Raji (cell line): ENCODE measurements around the gene AQP1.

ENCODE experiments used
- POLR2A ChIP-seq: IDR thresholded peaks from 2 replicates; pipeline ENCODE4 v1.6.1; 2011; ENCODE audit warnings: low read depth, low read length, control low read depth; ENCODE audit not compliant: insufficient read depth

Gene AQP1

GRCh38 chr7:30920584-30921539, 9.2 kb downstream of the AQP1 start:
- no peak for TF ChIP-seq POLR2A

- no peak for TF ChIP-seq POLR2A
Observed at GRCh38 chr7:30921540-30922401, 10.1 kb downstream of the AQP1 start.

GRCh38 chr7:30922596-30922995, 10.9 kb downstream of the AQP1 start:
- TF ChIP-seq POLR2A, result no peak

- no peak for TF ChIP-seq POLR2A
Observed at GRCh38 chr7:30923009-30923773, 11.5 kb downstream of the AQP1 start.

- no peak for TF ChIP-seq POLR2A
Observed at GRCh38 chr7:30923774-30924413, 12.2 kb downstream of the AQP1 start.

- TF ChIP-seq POLR2A, result no peak
Observed at GRCh38 chr7:30924624-30925023, 13.0 kb downstream of the AQP1 start.

DNA sequence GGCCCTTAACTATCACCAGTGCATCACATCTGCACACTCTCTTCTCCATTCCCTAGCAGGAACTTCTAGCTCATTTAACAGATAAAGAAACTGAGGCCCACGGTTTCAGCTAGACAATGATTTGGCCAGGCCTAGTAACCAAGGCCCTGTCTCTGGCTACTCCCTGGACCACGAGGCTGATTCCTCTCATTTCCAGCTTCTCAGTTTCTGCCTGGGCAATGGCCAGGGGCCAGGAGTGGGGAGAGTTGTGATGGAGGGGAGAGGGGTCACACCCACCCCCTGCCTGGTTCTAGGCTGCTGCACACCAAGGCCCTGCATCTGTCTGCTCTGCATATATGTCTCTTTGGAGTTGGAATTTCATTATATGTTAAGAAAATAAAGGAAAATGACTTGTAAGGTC, 13.5 kb downstream of the AQP1 start:
- no peak for TF ChIP-seq POLR2A

DNA sequence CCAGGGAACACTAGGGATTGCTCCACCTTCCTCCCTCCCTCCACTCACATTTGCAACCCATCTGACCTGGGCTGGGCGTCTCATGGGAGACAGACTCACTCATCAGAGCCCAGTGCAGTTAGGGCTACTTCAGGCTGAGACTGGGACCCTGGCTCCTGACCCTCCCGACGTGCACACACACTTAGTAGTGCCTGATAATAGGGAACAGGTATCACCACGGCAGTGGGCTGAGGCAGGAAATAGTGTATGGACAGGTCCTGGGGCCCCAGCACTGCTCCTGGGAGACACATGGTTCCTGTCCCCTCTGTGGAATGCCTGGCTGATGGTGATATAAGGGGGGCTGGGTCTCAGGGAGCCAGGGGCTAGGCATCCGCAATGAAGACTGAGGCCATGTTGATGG, 14.3 kb downstream of the AQP1 start:
- no peak for TF ChIP-seq POLR2A

- TF ChIP-seq POLR2A, result no peak
Observed at GRCh38 chr7:30926313-30926712, 14.7 kb downstream of the AQP1 start.

DNA sequence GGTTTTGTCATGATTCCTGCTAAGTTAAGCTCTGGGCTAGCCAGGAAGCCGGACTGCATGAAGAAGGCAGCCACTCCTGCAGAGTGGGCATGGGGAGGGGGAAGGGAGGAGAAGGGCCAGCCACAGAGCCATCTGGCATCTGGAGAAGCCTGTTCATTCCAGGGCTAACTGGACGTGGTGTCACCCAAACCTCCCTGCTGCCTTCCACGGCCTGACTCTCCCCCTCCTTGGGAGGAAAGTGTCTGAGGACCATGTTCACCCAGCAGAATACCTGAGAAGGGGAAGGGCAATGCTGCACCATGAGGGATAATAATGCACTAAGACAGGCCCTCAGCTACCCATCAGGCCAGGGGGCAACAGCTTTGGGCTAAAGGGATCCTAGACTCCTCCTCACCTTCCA, 15.4 kb downstream of the AQP1 start:
- TF ChIP-seq POLR2A, result no peak

DNA sequence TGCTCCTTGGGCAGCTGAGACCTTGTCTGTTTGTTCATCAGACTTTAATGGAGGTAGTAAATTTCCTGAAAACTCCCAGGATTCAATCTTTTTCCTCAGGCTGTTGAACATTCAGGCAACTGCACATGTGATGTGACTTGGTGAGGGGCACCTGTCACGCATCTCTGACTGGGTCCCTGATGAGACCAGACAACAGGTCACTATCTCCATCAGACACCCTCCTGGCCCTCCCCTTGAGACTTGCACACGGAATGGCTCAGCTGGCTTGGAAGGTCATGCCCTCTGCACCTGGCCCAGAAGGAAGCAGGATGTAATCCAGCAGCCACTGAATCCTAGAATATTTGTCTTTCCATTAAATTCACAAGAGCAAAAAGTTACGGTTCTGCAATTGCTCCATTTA, 15.9 kb downstream of the AQP1 start:
- no peak for TF ChIP-seq POLR2A

- TF ChIP-seq POLR2A, result no peak
Observed at GRCh38 chr7:30928254-30928872, 16.7 kb downstream of the AQP1 start.

- no peak for TF ChIP-seq POLR2A
Observed at GRCh38 chr7:30929686-30930085, 18.0 kb downstream of the AQP1 start.

DNA sequence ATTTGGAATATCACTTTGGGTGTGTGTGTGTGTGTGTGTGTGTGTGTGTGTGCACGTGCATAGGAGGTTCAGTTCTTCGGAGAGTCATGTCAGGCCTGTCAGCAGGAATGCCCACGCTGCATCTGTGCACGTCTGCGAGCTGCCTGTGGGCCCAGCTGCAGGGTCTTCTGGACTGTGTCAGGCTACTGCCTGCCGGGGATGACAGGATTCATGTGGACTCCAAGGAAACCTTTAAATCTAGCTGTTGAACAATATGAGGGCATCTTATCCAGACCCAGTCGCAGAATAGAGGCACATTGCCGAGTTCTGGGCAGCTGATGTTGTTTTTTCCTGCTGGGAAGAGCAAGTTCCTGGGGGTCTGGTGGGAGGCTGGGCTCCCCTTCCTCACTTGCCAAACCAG, 19.0 kb downstream of the AQP1 start:
- TF ChIP-seq POLR2A, result no peak
